Activated gamma-delta T cell treated with anti-CD3 and anti-CD28 coated beads, Interleukin-2, amount 50 U/mL, for 16 hours (primary cell): Measurements from ENCODE around the gene KIAA1549.
"Not testable (repeated sequence)": the region's sequence is repeated elsewhere in the genome, so short reads cannot be mapped to it uniquely, and the experiment has no call there.

Source experiments
- DNase-seq: peaks from one replicate; pipeline ENCODE4 v3.0.0-alpha.2; 2020; ENCODE audit warnings: low read depth

Gene KIAA1549

DNA sequence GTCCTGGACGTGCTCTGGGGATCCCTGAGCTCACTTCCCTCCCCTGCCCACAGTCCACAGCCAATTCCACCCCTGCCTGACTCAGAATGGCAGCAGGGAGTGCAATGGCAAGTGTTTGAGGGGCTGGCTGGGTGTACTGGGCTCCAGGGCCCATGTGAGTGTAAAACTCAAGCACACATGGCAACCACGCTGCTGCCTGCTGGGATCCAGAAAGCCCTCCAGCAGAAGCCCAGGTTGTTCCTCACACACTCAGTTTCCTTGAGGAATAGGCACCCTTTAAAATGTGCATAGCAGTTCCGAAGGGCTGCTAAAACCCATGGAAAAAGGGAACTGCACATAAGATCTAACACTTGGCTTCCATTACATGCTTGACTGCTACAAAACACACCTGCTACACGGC, 171.8 kb downstream of the KIAA1549 start:
- no peak for DNase-seq

DNA sequence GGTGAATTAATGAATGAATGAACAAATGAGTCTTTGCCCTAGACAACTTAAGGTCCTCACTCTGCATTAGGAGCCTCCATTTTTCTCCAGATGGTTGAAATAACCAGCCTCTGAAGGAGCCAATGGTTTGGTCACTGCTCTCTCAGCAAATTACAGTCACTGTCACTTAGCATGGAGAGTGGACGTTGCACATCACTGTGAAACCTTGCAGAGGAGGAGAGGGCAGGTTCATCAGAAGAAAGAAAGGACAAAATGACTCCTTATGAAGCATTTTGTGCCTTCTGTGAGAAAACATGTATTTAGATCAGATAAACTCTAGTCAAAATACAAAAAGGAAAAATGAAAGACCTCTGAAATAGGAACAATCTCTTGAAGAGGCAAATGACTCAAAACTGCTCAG, 176.6 kb downstream of the KIAA1549 start:
- DNase-seq: no peak

DNA sequence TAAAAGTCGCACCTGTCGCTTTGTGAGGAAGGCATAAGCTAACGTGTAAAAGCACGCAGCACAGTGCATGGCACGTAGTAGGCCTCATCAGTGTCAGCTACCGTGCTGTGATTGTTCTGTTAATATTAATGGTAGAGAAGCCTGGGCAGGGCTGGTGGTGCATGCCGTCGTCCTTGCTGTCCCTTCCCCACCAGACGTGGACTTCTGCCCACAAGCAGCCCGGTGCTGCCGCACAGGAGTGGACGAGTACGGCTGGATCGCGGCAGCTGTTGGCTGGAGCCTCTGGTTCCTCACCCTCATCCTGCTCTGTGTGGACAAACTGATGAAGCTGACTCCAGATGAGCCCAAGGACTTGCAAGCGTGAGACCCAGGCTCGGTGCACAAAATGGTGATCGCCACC, 178.5 kb downstream of the KIAA1549 start:
- no peak for DNase-seq

DNA sequence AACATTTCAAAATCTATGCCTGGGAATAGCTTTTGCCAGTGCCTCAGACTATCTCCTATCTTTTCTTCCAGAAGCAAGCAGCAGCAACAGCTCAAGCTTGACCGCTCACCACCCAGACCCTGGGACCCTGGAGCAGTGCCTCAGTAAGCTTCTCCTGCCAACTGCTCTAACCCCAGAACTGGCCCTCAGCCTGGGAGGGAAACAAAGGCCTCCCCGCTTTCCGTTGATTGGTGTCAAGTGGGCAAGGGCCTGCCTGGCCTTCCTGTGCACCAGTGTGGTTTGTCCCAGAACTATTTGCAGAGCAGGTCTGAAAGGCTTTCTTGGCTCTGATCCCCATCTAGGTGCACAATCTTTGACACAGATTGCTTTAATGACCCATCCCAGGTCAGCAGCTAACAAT, 179.9 kb downstream of the KIAA1549 start:
- DNase-seq: no peak

DNA sequence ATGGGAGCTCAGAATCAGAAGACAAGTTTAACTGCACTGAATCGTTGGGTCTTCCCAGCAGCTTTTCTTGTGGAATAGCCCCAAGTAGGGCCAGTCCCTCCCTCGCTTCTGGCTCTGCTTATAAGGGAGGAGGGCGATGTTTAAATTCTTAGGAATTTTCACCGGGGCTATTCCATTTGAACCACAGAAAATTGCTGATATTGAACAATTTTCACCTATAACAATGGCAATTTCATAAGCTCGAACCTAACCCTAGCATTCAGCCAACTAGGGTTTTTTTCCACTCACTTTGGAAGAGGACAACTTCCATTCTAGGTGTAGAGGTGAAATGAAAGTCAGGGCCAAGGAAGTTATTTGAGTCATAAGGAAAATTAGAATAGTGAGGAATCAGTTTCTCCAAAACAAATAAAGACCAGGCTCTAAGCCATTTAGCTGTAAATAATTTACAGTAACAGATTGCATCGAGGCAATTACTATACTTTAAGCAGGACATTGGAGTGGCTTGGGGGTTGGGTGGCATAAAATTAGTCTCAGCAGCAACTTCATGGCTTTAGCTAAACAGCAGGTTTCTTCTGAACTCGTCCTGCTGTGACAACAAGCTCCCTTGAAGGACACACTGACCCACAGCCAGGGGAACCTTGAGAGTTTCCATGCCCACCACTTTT, 181.7 kb downstream of the KIAA1549 start:
- DNase-seq: no peak

DNA sequence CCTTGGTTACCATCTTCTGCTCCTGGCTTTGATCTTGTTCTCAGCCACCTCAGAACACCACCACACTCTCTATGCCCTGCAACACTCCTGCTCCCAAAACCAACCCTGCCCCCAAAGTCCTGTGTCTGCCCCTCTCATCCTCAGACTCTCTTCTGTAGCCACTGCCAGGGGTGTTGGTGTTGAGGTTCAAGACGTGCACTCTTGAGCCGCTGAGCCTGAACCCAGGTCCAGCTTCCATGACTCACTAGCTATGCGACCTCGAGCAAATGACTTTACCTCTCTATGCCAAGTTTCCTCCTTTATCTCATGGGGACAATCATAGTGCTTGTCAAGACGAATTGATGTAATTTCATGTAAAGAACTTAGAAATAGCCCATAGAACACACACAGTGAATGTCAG, 182.4 kb downstream of the KIAA1549 start:
- DNase-seq: no peak

DNA sequence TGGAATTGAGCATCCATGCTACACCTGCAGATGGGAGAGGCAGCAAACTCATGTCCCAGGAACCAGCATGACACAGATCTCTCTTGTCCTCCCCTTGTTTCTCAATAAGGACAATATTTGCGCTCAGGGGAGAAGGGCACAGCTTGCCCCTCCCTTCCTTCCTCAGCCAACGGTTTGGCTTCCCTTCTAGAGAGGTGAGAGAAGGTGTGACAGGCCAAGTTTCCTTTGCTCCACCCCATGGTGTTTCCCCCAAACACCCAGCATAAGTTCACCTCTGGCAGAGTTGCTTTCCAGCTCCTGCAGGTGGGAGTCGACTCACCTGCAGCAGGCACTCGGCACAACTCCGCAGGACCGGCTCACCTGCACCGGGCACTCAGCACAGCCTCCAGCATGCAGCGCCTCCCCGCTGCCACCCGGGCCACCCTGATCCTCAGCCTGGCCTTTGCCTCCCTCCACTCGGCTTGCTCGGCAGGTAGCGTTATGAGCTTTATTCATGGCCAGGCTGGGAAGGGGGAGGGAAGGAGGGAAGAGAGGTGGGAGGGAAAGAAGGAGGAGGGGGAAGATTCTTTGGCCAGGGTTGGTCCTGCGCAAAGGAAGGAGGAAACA, 183.4 kb downstream of the KIAA1549 start, which contains the start of the genes ATP6V0A4 and TMEM213:
Gene ATP6V0A4 (minus strand): TSS at position 482 of the 606 bp plus-strand sequence. CDS start 26,949 bp downstream, outside the sequence.
Gene TMEM213 (plus strand): TSS at position 280 of the 606 bp plus-strand sequence. CDS start 111 bp downstream, at position 391.
- no peak for DNase-seq

DNA sequence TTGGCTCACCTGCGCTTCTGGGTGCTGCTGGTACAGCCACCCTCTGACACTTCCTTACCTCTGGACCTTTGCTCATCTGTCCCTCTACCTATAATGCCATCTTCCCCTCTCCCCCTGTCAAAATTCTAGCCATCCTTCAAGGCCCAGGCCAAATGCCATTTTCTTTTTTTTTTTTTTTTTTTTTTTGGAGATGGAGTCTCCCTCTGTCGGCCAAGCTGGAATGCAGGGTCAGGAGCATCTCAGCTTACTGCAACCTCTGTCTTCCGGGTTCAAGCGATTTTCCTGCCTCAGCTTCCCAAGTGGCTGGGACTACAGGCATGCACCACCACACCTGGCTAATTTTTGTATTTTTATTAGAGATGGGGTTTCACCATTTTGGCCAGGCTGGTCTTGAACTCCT, 184.1 kb downstream of the KIAA1549 start:
- not testable (repeated sequence) for DNase-seq

DNA sequence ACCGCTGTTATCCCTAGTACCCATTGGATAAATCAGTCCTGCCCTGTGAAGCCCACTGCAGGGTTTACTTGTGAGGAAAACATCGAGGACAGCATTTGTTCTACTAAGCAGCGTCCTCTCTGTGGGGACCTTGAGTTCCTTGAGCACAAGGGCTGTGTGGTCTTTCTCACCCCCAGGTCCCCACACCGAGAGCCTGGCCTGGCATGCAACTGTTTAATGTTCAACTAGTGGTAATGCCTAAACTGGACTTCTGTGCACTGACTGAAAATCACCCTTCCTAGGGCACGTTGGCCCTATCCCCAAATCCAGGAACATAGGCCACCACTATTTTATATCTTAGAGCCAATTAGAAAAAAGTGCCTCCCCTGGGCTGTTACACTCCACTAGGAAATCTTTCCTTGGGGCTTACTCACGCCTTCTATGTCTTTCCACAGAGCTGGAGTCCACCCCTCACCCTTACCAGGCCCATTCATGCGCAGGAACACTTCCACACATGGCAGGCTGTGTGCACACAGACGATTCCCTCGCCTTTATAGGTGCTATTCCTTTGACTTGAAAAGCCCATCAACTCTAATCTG, 185.1 kb downstream of the KIAA1549 start:
- DNase-seq: no peak

DNA sequence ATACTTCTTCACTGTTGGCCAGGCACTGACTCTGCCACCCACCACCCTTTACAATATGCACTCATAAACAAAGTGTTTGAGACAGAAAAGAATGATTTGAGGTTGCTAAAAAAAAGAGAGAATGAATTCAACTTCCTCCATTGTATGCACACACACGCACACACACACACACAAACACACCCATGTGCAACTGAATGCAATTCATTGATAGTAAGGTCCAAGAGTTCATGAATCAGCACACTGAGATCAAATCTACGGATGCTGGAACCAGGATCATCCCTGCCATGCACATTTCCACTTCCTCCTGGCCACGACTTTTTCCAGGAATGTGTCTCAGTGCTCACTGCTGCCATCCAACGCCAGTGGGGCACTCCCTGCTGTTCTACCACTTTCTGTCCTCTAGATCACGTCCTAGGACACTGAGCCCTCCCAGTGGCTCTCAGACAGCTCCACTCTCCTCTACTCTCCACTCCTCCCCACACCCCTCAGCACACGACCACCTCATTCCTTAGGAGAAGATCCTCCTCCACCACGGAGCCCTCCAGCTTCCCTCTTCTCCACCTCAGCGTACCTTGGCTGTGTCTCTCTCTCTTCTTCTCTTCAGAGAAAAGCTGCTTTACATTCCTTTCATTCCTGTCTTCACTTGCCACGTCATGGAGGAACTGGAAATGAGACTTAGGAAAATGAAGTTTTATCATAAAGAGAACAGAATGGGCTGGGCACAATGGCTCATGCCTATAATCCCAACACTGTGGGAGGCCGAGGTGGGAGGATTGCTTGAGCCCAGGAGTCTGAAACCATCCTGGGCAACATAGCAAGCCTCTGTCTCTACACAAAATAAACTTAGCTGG, 195.4 kb downstream of the KIAA1549 start:
- DNase-seq: no peak

DNA sequence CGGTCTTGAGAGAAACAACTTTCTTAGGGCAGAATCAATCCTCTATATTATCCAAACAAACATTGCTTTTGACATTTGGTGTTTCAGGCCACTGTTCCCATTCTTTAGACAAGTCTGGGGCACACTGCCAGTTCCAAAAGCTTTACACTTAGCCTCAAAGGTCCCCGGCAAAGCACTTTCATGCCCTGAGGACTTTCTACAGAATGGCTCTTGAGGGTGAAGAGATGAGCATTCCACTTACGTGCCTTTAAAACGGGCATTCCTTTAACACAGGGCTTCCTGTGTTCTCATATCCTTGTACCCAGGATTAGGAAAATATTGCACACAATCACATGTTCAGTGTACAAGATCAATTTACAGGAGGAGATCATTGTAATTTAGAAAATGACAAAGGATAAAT, 196.5 kb downstream of the KIAA1549 start:
- no peak for DNase-seq
